GM19438 (cell line): ENCODE results near the gene CCDC85B.
"Not testable (repeated sequence)": the region's sequence is repeated elsewhere in the genome, so short reads cannot be mapped to it uniquely, and the experiment has no call there.

ENCODE experiments used
- ATAC-seq: cut with Tn5 transposase; IDR thresholded peaks from one replicate; pipeline ENCODE4 v1.9.1; 2021; ENCODE audit warnings: low read depth; ENCODE audit not compliant: unreplicated experiment

The CCDC85B gene

GRCh38 chr11:65890324-65891218 is at the start of gene CCDC85B:
CCDC85B (plus strand) TSS chr11:65890673; CDS start chr11:65890784, 111 bp downstream.
- ATAC-seq: peak; percentile 44

GRCh38 chr11:65842144-65842543 is 48.3 kb upstream of the CCDC85B start:
- no peak for ATAC-seq

DNA sequence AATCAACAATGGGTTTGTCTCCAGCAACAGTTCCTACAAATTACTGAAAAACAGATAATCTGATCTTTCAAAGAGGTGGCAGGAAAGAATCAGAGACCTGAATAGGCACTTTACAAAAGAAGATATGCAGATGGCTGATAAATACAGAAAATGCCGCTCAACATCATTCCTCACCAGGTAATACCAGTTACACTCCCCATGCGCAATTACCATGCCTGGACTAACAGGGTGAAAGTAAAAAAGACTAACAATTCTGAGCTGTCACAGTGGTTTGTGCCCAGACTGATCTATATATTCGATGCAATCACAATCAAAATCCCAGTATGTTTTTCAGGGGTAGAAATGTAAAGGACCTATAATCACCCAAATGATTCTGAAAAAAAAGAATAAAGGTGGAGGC is 46.7 kb upstream of the CCDC85B start:
- ATAC-seq: no peak

DNA sequence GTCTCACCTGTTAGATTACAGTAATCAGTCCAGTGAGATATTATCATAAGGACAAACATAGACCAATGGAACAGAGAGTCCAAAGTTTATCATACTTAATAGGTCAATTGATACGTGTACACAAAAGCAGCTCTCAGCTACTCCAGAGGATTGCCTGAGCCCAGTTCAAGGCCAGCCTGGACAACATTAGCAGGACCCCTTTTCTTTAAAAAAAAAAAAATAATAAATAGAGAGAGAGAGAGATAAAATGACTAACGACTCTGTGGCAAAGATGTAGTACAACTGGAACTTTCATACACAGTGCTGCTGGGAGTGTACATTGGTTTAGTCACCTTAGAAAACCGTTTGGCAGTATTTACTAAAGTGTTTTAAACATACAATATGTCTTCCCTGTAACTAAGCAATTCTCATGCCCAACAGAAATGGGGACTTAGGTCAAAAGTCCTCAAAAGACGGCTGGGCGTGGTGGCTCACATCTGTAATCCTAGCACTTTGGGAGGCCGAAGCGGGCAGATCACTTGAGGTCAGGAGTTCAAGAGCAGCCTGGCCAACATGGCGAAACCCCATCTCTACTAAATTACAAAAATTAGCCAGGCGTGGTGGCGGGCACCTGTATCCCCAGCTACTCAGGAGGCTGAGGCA is 46.1 kb upstream of the CCDC85B start:
- no peak for ATAC-seq

DNA sequence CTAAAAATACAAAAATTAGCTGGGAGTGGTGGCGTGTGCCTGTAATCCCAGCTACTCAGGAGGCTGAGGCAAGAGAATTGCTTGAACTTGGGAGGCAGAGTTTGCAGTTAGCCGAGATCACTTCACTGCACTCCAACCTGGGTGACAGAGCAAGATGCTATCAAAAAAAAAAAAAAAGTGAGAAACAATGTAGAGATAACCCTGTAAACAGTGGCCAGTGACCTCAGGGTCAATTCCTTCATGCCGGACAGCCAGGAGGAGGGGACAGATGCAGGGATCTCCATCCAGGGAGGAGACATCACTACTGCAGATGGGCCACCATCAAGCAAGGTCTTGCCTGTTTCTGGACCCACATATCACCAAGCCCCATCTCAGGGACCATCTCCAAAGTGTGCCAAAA is 42.7 kb upstream of the CCDC85B start:
- no peak for ATAC-seq

- ATAC-seq: not testable (repeated sequence)
Measured at GRCh38 chr11:65848693-65849092, 41.8 kb upstream of the CCDC85B start.

DNA sequence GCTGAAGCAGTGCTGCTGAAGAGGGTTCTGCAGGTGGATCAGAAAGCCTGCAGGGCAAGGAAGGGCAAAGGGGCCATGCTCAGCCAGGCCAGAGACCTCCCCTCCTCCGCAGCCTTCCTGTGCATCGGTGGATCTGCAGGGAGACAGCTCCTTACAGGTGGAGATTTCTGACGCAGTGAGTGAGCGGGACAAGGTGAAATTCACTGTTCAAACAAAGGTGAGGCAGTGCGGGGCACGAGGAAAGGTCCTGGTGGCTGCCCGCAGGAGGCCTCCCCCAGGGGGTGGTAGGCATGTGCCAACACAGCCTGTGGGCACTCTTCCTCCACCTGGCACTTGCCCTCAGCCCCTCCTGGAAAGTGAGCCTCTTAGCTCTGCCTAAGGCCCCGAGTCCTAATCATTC is 41.1 kb upstream of the CCDC85B start:
- ATAC-seq: no peak

GRCh38 chr11:65849771-65850216 is 40.7 kb upstream of the CCDC85B start:
- no peak for ATAC-seq

GRCh38 chr11:65850217-65851082 is 40.0 kb upstream of the CCDC85B start:
- no peak for ATAC-seq

DNA sequence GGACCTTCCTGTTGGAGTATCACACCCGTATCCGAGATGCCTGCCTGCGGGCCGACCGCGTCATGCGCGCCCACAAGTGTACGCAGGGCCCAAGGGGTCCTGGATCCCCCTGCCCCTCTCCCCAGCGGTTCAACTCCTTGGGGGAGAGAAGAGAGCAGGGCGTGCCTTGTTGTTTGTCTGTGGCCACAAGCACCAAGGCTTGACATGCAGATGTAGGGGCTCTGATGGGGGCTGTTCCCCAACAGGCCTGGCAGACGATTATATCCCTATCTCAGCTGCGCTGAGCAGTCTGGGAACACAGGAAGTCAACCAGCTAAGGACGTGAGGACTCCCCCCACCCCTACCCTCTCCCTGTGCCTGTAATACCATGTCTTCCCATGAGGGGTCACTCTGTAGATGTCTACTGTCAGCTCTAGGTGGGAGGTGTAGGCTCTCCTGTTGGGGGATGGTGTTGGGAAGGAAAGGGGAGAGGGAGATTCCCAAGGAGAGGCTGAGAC is 39.3 kb upstream of the CCDC85B start:
- ATAC-seq: no peak

- ATAC-seq: no peak
Measured at GRCh38 chr11:65851811-65852507, 38.5 kb upstream of the CCDC85B start.

- no peak for ATAC-seq
Measured at GRCh38 chr11:65852508-65853245, 37.8 kb upstream of the CCDC85B start.

GRCh38 chr11:65853246-65853979 is 37.1 kb upstream of the CCDC85B start:
- no peak for ATAC-seq

- ATAC-seq: no peak
Measured at GRCh38 chr11:65854161-65854592, 36.3 kb upstream of the CCDC85B start.

DNA sequence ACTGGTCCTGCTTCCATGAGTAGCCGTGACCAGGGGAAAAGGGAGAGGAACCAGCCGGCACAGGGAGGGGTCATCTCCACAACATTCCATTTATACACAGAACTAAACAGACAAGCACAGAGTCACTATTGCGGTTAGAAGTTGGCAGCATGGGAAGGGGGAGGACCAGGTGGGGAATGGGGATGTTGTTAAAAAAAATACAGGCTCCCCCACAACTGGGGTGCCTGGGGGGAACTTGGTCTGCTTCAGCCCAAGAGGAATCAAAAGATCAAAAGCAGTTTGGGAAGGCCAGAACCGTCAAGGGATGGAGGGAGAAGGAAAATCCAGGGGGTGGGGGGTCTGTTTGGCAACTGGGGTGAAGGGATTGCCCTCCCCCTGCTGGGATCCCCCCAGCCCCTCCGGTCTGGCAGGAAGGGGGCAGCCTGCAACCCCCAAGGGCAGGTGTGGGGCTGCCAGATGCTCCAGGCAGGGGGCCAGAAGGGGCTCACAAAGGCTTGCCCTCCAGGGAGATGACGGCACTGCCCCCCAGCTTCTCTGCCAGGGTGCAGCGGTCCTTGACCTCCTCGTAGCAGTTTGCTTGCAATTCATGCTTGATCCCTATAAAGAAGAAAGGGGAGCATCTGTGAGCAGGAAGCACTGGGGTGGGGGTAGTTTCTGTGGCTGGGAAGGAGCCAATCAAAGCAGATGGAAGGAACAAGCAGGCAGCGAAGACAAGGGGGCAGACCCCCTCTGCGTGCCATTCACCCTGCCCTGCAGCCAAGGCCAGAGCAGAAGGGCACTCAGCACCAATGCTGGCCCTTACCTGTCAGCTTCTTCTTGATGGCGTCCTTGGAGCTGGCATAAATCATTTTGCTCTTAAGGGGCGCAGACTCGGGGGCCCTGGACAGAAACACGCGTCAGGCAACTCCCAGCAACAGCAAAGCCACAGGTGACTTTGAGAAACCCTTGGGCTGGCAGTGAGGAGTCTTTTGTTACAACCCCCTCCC is 35.3 kb upstream of the CCDC85B start:
- ATAC-seq: no peak

- ATAC-seq: no peak
Measured at GRCh38 chr11:65855927-65856363, 34.5 kb upstream of the CCDC85B start.

- no peak for ATAC-seq
Measured at GRCh38 chr11:65856689-65857499, 33.6 kb upstream of the CCDC85B start.
